Endodermal cell (in vitro differentiated cells): ENCODE data around the gene FAM13C. TPM values are rescaled to one million over a fixed set of nuclear protein-coding genes. Genes with fewer than 3 reads are reported as not detected.

ENCODE experiments used
- DNase-seq: peaks from one replicate; pipeline ENCODE4 v3.0.0-alpha.2; 2017
- H3K27ac ChIP-seq: 2 replicates; pipeline ENCODE4 v1.5.1; 2013; ENCODE audit warnings: mild to moderate bottlenecking, low read depth, low read length, moderate library complexity
- H3K27me3 ChIP-seq: 2 replicates; pipeline ENCODE4 v1.6.1; 2013; ENCODE audit warnings: mild to moderate bottlenecking, low read length, moderate library complexity; ENCODE audit not compliant: insufficient read depth, control insufficient read depth, poor library complexity, severe bottlenecking
- H3K36me3 ChIP-seq: 2 replicates; pipeline ENCODE4 v1.7.0; 2013; ENCODE audit warnings: mild to moderate bottlenecking, low read length, moderate library complexity; ENCODE audit not compliant: control insufficient read depth, insufficient read depth
- H3K4me1 ChIP-seq: one replicate; pipeline ENCODE4 v1.7.0; 2013; ENCODE audit warnings: low read length; ENCODE audit not compliant: control insufficient read depth, insufficient read depth
- H3K4me3 ChIP-seq: 2 replicates; pipeline ENCODE4 v1.5.1; 2013; ENCODE audit warnings: mild to moderate bottlenecking, low read length, moderate library complexity
- H3K9ac ChIP-seq: 2 replicates; pipeline ENCODE4 v1.6.1; 2013; ENCODE audit warnings: mild to moderate bottlenecking, low read length, moderate library complexity; ENCODE audit not compliant: poor library complexity, severe bottlenecking; ENCODE audit errors: extremely low read depth
- H3K9me3 ChIP-seq: 2 replicates; pipeline ENCODE4 v1.6.1; 2013; ENCODE audit warnings: mild to moderate bottlenecking, low read length, moderate library complexity; ENCODE audit not compliant: control insufficient read depth
- H3K27ac Mint-ChIP-seq: 2 replicates; pipeline ENCODE4 v1.8.0; 2020; ENCODE audit warnings: mixed read lengths
- H3K27me3 Mint-ChIP-seq: 2 replicates; pipeline ENCODE4 v1.8.0; 2021; ENCODE audit warnings: mild to moderate bottlenecking, mixed read lengths; ENCODE audit not compliant: insufficient read depth
- H3K36me3 Mint-ChIP-seq: 2 replicates; pipeline ENCODE4 v1.8.0; 2020; ENCODE audit warnings: low read depth, mixed read lengths
- H3K4me1 Mint-ChIP-seq: 2 replicates; pipeline ENCODE4 v1.8.0; 2020; ENCODE audit warnings: mixed read lengths
- H3K4me3 Mint-ChIP-seq: 2 replicates; pipeline ENCODE4 v1.8.0; 2020; ENCODE audit warnings: mild to moderate bottlenecking, moderate library complexity, mixed read lengths
- H3K9me3 Mint-ChIP-seq: 2 replicates; pipeline ENCODE4 v1.8.0; 2020; ENCODE audit warnings: mild to moderate bottlenecking, mixed read lengths
- CTCF ChIP-seq: fragments of 200-600 bp; sonication (generic); conservative IDR thresholded peaks from 2 replicates; pipeline ENCODE4 v1.5.0; 2021; ENCODE audit warnings: antibody characterized with exemption, mild to moderate bottlenecking
- WGBS, 2 experiments: methylation state at CpG; one replicate each; pipeline versions ENCODE4 v1.1.5 to v1.1.7; 2013; ENCODE audit warnings: missing lambda C conversion rate in 2 of 2, mixed read lengths in 1 of 2; ENCODE audit not compliant: insufficient coverage in 1 of 2, insufficient read length in 1 of 2; 5-methylcytosine and 5-hydroxymethylcytosine counted together
- total RNA-seq, 2 donors: library from RNA; stranded (reverse); fragmentation: NEBNext Ultra II Directional in 1 of 2; extraction: Animal tissue kit (Norgen Biotek cat#: 25700) in 1 of 2; gene quantifications; 2 replicates in 1 of 2; 3 replicates in 1 of 2; pipeline ENCODE4 v1.2.1, GENCODE V29; 2021

Gene FAM13C
- total RNA-seq, 2 donors from 2014 or later = 2.5 to 3.7 TPM

GRCh38 chr10:59312247-59312646, 50.1 kb downstream of the FAM13C start:
- TF ChIP-seq CTCF = no peak
- Histone ChIP-seq H3K27ac (no peak overlapping the region), H3K9me3 (no peaks in the 10 kb centered on the region), H3K27me3 (no peaks in the 10 kb centered on the region), H3K9ac (no peak overlapping the region), H3K4me3 (no peak overlapping the region), H3K36me3 (peaks cover 4% of the 10 kb centered on the region), H3K4me1 (no peaks in the 10 kb centered on the region)
- 92 to 96% methylated on average over 2 of the region's 2 CpGs for WGBS, 2 experiments
- DNase-seq = no peak
- Mint-ChIP-seq H3K9me3 (no peaks in the 10 kb centered on the region), H3K27me3 (no peaks in the 10 kb centered on the region), H3K27ac (no peak overlapping the region), H3K4me3 (no peak overlapping the region), H3K36me3 (no peaks in the 10 kb centered on the region), H3K4me1 (no peaks in the 10 kb centered on the region)

DNA sequence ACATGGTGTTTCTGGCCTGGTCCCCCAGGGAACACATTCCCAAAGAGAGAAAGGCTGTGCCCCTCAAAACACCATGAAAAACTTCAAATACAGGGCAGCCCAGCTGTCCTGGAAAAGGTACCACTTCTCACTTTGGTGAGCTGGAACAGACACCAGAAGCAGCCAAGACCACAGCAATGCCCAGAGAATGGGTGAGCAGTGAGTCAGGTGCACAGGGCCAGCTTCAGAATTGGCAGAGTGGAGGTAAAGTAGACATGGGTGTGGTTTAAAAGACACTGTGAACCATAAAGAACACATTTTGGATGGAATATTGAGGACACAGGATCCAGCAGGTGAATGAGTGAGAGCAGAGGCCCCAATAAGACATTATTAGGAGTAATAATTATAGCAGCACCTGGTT, 51.3 kb downstream of the FAM13C start:
- H3K4me1 ChIP-seq = no peaks in the 10 kb centered on the region
- no peak overlapping the region for H3K27ac ChIP-seq
- no peaks in the 10 kb centered on the region for H3K27me3 ChIP-seq
- no peak for DNase-seq
- no peak for TF ChIP-seq CTCF
- Mint-ChIP-seq H3K4me3 (no peak overlapping the region), H3K4me1 (no peaks in the 10 kb centered on the region), H3K36me3 (no peaks in the 10 kb centered on the region), H3K9me3 (no peaks in the 10 kb centered on the region), H3K27ac (no peak overlapping the region), H3K27me3 (no peaks in the 10 kb centered on the region)
- H3K4me3 ChIP-seq = no peak overlapping the region
- no peaks in the 10 kb centered on the region for H3K9me3 ChIP-seq
- H3K36me3 ChIP-seq = peaks cover 4% of the 10 kb centered on the region
- no peak overlapping the region for H3K9ac ChIP-seq

- no peak overlapping the region for H3K27ac ChIP-seq
- 82 to 95% methylated on average over 3 of the region's 3 CpGs for WGBS, 2 experiments
- TF ChIP-seq CTCF = no peak
- H3K36me3 ChIP-seq = peaks cover 4% of the 10 kb centered on the region
- H3K4me1 Mint-ChIP-seq = no peaks in the 10 kb centered on the region
- DNase-seq = no peak
- H3K9me3 Mint-ChIP-seq = no peaks in the 10 kb centered on the region
- no peaks in the 10 kb centered on the region for H3K27me3 Mint-ChIP-seq
- H3K9ac ChIP-seq = no peak overlapping the region
- no peaks in the 10 kb centered on the region for H3K36me3 Mint-ChIP-seq
- no peak overlapping the region for H3K27ac Mint-ChIP-seq
- no peak overlapping the region for H3K4me3 ChIP-seq
- no peaks in the 10 kb centered on the region for H3K9me3 ChIP-seq
- no peak overlapping the region for H3K4me3 Mint-ChIP-seq
- H3K27me3 ChIP-seq = no peaks in the 10 kb centered on the region
- no peaks in the 10 kb centered on the region for H3K4me1 ChIP-seq
Measured at GRCh38 chr10:59310324-59310914, 51.9 kb downstream of the FAM13C start.
